ENCODE measurements around the gene POLR1D. TPM values are rescaled to one million over a fixed set of nuclear protein-coding genes. Genes with fewer than 3 reads are reported as not detected.

POLR1D gene
- total and polyA plus RNA-seq, 3 donors from 2014 or later = 126 to 180 (median 136) TPM

GRCh38 chr13:27638521-27638920 is 16.8 kb downstream of the POLR1D start:
- H3K27ac ChIP-seq = peak overlapping the region; percentile 23 to 80
- no peaks in the 10 kb centered on the region for H3K27me3 ChIP-seq
- no peaks in the 10 kb centered on the region for H3K36me3 ChIP-seq (ENCODE audit: low read depth, missing control alignments)
- peak; percentile 69 for DNase-seq
- TF ChIP-seq POLR2A (IDR thresholded peaks at IDR 0.05) (no peak), CTCF (IDR thresholded peaks at IDR 0.05) (no peak)
- intact Hi-C loops (cut with DNase I; ENCODE audit: low total_unique reads) = no loop called here
- peaks cover 8% of the 10 kb centered on the region for H3K4me1 ChIP-seq
- 19 to 30% methylated on average over 2 of the region's 2 CpGs for WGBS, 2 donors
- H3K4me3 ChIP-seq = no peak overlapping the region
- no peaks in the 10 kb centered on the region for H3K9me3 ChIP-seq

- intact Hi-C loops (cut with DNase I; ENCODE audit: low total_unique reads) = no loop called here
- Histone ChIP-seq H3K27me3 (no peaks in the 10 kb centered on the region), H3K27ac (peak overlapping the region; percentile 23 to 80), H3K36me3 (ENCODE audit: low read depth, missing control alignments) (no peaks in the 10 kb centered on the region), H3K9me3 (no peaks in the 10 kb centered on the region), H3K4me3 (no peak overlapping the region), H3K4me1 (peaks cover 10% of the 10 kb centered on the region)
- no peak for TF ChIP-seq CTCF (IDR thresholded peaks at IDR 0.05)
- no peak for DNase-seq
Observed at GRCh38 chr13:27639186-27639585, 17.5 kb downstream of the POLR1D start.

GRCh38 chr13:27641711-27642502 is 20.2 kb downstream of the POLR1D start:
- Histone ChIP-seq H3K4me1 (peaks cover 14% of the 10 kb centered on the region), H3K9me3 (no peaks in the 10 kb centered on the region), H3K27ac (no peak overlapping the region), H3K27me3 (no peaks in the 10 kb centered on the region), H3K4me3 (no peak overlapping the region), H3K36me3 (ENCODE audit: low read depth, missing control alignments) (no peaks in the 10 kb centered on the region)
- 79 to 85% methylated on average over 4 of the region's 4 CpGs for WGBS, 2 donors
- intact Hi-C loops (cut with DNase I; ENCODE audit: low total_unique reads) = no loop called here
- DNase-seq = no peak
- TF ChIP-seq CTCF (IDR thresholded peaks at IDR 0.05) (no peak), POLR2A (IDR thresholded peaks at IDR 0.05) (no peak)

- WGBS, 2 donors = 74 to 81% methylated on average over 5 of the region's 5 CpGs
- Histone ChIP-seq H3K36me3 (ENCODE audit: low read depth, missing control alignments) (no peaks in the 10 kb centered on the region), H3K9me3 (no peaks in the 10 kb centered on the region), H3K27me3 (no peaks in the 10 kb centered on the region), H3K4me1 (peaks cover 6% of the 10 kb centered on the region), H3K27ac (no peak overlapping the region), H3K4me3 (no peak overlapping the region)
- TF ChIP-seq POLR2A (IDR thresholded peaks at IDR 0.05) (no peak), CTCF (IDR thresholded peaks at IDR 0.05) (no peak)
- intact Hi-C loops (cut with DNase I; ENCODE audit: low total_unique reads) = no loop called here
- no peak for DNase-seq
Observed at GRCh38 chr13:27643334-27644132, 21.8 kb downstream of the POLR1D start.
